Nucleus accumbens (tissue), 56 donors: ENCODE measurements around the gene OLFML2A.
"Not testable (repeated sequence)": the region's sequence is repeated elsewhere in the genome, so short reads cannot be mapped to it uniquely, and the experiment has no call there.

Experiments
- DNase-seq, 56 donors: peaks; one replicate each; lab custom pipeline; 2025; lab: John Stamatoyannopoulos, UW

Gene OLFML2A

DNA sequence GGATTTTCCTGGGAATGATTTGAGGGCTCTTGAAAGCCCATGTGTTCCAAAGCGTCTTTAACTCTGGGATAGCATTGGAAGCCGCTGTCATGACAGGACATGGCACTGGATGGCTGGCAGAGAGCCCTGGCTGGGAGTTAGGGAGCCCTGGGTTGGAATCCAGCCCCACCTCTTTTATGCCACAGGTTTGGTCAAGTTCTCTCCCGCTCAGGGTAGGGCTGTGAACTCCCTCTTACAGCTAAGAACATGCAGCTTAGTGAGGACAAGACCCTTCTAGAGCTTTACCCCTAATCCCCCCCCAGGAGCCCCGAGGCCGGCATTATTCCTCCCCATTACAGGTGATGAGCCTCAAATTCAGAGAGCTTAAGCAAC is 37.2 kb downstream of the OLFML2A start:
- no peak for DNase-seq

GRCh38 chr9:124815601-124816000 is 38.7 kb downstream of the OLFML2A start:
- no peak for DNase-seq

DNA sequence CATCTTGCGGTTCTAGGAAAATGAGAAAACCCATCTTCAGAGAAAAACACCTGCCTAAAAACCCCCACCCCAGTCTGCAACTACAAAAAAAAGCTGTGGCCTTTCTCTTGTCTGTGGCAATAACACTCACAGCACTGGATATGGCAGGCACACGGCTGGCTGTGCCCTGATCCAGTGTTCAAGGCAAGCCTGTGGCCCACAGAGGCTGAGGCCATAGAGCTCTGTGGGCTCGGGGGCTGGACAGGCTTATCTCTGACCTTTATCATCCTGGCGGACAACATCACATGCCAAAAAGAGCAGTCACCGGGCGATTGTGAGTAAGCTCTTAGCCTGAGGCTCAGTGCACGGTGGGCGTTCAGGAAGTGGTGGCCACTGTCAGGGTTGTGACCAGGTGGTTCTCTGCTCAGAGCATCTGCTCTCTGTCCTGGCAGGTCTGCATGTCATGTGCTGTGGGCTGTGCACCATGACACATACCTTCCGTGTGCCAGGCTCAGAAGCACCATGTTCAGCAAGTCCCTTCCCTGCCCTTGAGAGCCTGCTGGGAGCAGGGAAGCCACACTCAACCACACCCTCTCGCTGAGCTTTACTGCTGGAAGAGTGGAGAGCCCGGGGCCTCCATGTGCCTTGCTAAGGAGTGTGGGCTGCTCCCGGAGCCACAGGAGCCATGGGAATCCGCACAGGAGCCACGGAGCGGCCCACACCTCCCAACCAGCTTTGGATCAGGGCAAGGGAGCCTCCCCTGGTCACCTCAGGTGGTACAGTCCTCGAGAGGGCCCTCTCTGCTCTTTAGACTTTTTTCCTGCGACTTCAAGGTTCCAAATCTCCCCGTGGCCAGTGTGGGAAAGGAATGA is 41.7 kb downstream of the OLFML2A start:
- DNase-seq, result no peak

- no peak for DNase-seq
These were observed 44.0 kb downstream of the OLFML2A start for GRCh38 chr9:124820698-124821623.

- no peak for DNase-seq
These were observed 51.8 kb downstream of the OLFML2A start for GRCh38 chr9:124828489-124829333.

DNA sequence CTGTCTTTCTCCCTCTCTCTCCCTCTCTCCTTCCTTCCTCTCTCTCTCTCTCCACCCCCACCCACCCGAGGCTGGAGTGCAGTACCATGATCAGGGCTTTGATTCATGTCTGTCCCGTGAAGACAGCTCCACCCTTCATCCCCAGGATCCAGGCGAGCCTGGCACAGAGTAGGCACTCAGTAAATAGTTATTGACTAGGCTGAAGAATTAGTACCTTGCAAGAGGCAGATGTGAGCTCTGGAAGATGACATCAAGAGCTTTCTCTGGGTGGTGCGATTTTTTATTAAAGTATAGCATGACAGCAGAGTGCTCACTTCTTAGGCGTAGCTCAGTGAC is 52.4 kb downstream of the OLFML2A start:
- no peak for DNase-seq

DNA sequence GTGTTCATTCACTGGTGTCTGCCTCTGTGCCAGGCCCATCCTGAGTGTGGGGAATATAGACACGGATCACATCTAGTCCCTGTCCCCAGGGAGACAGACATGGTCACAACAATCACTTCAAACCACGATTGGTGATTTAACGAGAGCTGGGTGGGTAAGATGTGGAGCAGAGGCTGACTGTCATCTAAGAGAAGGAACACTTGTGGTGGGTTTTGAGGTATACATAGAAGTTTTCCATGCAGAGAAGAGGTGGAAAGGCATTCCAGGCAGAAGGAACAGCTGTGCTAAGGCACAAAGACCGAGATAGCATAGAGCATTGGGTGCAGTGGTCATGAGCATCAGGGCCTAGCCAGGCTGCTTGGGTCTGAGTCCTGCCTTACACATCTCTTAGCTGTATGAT is 53.7 kb downstream of the OLFML2A start:
- DNase-seq, result no peak

- no peak for DNase-seq
These were observed 54.9 kb downstream of the OLFML2A start for GRCh38 chr9:124831642-124832364.

DNA sequence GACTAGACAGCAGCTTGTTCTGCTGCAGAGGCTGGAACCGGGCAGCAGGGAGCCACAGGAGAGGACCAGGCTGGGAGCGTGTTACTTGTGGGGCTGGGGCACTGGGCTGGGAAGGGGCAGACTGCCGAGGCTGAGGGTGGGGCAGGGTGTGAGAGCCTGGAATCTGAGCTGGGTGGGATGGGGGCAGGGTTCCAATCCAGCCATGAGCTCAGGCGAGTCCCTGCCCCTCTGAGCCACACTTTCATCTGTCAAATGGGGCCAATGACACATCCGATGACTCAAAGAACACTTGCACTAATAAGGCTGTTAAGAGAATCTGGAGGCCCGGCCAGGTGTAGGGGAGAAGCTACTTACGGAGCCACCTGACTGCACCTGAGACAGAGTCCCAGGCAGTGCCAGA is 57.7 kb downstream of the OLFML2A start:
- no peak for DNase-seq

DNA sequence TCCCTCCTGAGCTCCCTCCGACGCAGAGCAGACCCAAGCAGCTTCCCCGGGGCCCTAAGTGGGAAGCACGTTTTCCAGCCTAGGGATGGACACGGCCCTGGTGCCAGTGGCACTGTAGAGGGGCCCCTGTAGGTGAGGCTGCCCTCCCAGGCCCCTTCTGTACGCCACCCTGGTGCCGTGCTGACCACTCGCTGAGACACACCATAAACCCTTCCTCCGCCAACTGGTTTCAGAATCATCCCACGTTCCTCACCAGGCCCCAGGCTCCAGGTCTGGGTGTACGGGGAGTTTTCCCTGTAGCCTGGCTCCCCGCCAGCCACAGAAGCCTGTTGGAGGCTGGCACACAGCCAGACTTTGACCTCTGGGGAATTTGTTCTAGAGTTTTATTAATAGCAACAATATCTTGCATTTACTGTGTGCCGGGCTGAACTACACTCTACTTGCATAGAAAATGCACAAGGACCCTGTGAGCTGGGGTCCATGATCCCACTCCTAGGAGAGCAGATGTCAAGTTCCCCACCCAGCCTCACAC is 58.2 kb downstream of the OLFML2A start:
- DNase-seq, result peak in 2 of 56 donors; percentile 8 to 20

DNA sequence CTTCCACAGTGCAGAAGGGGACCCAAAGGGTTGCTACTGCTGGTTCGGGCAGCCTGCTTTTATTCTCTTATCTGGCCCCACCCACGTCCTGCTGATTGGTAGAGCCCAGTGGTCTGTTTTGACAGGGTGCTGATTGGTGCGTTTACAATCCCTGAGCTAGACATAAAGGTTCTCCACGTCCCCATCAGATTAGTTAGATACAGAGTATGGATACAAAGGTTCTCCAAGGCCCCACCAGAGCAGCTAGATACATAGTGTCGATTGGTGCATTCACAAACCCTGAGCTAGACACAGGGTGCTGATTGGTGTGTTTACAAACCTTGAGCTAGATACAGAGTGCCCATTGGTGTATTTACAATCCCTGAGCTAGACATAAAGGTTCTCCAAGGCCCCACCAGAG is 61.2 kb downstream of the OLFML2A start:
- DNase-seq, result not testable (repeated sequence)

DNA sequence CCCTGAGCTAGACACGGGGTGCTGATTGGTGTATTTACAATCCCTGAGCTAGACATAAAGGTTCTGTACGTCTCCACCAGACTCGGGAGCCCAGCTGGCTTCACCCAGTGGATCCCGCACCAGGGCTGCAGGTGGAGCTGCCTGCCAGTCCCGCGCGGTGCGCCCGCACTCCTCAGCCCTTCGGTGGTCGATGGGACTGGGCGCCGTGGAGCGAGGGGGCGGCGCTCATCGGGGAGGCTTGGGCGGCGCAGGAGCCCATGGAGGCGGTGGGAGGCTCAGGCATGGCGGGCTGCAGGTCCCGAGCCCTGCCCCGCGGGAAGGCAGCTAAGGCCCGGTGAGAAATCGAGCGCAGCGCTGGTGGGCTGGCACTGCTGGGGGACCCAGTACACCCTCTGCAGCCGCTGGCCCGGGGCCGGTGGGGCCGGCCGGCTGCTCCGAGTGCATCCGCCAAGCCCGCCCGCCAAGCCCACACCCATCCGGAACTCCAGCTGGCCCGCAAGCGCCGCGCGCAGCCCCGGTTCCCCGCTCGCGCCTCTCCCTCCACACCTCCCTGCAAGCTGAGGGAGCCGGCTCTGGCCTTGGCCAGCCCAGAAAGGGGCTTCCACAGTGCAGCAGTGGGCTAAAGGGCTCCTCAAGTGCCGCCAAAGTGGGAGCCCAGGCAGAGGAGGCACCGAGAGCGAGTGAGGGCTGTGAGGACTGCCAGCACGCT is 61.8 kb downstream of the OLFML2A start:
- DNase-seq, result not testable (repeated sequence)

GRCh38 chr9:124839612-124840299 is 62.8 kb downstream of the OLFML2A start:
- DNase-seq, result no peak

DNA sequence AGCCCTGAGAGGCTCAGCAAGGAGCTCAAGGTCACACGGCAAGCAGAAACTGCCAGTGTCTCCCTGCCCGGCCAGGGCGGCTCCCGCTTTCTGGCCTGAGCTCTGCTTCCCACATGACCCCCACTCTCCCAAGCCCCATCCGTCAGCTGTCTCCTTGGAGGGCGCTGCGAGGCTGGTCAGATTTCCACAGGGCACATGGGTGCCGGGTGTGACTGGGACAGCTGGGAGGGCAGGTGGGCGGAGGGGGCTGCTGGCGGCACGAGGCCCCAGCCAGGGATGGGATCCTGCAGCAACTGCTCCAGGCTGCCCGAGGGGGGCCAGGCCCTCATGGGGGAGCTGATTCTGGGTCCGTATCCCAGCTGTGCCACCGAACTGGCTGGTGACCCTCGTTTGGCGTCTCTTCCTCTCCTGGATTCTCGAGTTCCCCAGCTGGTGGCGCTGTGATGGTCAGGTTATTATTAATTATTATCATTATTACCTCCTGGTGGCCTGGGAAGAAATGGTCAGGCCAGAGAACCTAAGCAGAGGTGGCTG is 63.4 kb downstream of the OLFML2A start:
- no peak for DNase-seq

DNA sequence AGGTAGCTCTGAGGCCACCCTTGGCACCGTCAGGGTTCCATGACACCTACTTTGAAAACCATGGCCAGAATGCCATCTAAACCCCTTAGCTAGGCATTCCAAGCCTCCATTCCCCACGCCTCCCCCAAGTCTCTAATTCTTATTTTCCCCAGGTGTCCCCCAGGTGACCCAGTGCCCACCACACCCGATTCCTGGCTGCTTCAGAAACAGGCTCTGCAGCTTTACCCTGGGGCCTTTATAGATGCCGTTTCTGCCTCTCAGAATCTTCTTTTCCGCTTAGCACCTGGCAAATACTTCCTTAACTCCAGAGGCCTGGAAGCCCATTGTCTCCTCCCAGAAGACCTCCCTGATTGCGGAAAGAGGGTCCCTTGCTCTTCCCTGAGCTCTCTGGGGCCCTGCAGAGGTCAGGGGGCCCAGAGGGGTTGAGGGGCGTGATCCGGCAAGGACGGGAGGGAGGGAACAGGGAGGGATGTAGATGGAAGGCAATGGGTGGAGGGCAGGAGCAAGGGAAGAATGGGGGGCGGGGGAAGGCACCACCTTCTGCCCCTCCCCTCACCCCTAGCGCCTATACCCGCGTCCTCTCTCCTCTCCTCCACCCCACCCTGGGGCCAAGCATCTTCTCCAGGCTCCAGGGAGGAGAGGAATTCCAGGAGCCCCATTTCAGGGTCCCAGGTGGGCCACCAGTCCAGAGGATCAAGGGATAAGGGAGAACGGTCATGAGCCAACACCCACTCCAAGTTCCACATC is 64.3 kb downstream of the OLFML2A start:
- no peak for DNase-seq

DNA sequence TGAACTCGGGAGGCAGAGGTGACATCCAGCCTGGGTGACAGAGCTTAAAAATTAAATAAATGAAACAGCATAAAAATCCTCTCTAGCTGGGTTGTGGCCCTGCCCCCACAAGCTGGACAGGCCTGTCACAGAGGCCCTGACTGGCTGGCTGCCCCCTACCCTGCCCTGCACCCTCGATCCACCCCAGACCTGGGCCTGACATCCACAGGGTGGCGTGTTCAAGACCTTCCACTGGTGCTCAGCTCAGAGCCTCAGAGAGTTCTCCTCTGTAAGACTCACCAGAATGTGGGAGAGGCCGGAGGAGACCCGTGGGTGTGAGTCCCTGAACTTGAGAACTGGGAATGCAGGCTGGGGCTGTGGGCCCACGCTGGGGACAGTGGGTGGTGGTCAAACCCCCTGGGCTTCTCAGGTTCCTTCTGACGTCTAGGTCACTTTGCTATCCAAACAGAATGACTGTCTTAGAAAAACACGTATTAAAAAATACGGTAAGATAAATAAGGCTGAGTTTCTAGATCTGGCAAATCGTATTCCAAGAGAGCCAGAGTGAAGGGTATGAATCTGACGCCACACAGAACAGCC is 66.6 kb downstream of the OLFML2A start:
- DNase-seq, result no peak

- no peak for DNase-seq
These were observed 67.4 kb downstream of the OLFML2A start for GRCh38 chr9:124844291-124844690.
